SK-N-SH (cell line): ENCODE measurements around the gene MGLL.

Experiments used
- CHD2 ChIP-seq: fragments of 150-350 bp; IDR thresholded peaks from 2 replicates; pipeline ENCODE4 v1.6.1; 2018; ENCODE audit warnings: low read length; ENCODE audit not compliant: partially characterized antibody
- CTCF ChIP-seq: fragments of 200-600 bp; sonication (generic); IDR thresholded peaks from 2 replicates; pipeline ENCODE4 v1.6.1; 2017; ENCODE audit warnings: antibody characterized with exemption, mild to moderate bottlenecking, moderate library complexity
- JUND ChIP-seq: IDR thresholded peaks from 2 replicates; pipeline ENCODE4 v1.4.0; 2012
- MAX ChIP-seq: IDR thresholded peaks from 2 replicates; pipeline ENCODE4 v1.4.0; 2012; ENCODE audit warnings: low read depth
- PBX3 ChIP-seq: IDR thresholded peaks from 2 replicates; pipeline ENCODE4; 2012
- POLR2AphosphoS5 ChIP-seq: IDR thresholded peaks from 2 replicates; pipeline ENCODE4 v1.6.1; 2012; ENCODE audit warnings: low read depth, low read length
- RAD21 ChIP-seq: IDR thresholded peaks from 2 replicates; pipeline ENCODE4 v1.6.1; 2012; ENCODE audit warnings: mild to moderate bottlenecking, low read length
- RCOR1 ChIP-seq: fragments of 150-350 bp; IDR thresholded peaks from 2 replicates; pipeline ENCODE4 v1.6.1; 2017; ENCODE audit warnings: antibody characterized with exemption, low read length
- REST ChIP-seq: IDR thresholded peaks from 2 replicates; pipeline ENCODE4 v1.6.1; 2012; ENCODE audit warnings: mild to moderate bottlenecking, low read depth, low read length, moderate library complexity
- RXRA ChIP-seq: IDR thresholded peaks from 2 replicates; pipeline ENCODE4 v1.4.0; 2012; ENCODE audit warnings: low read depth, mild to moderate bottlenecking, borderline replicate concordance
- TCF12 ChIP-seq: IDR thresholded peaks from 2 replicates; pipeline ENCODE4 v1.4.0; 2012
- USF1 ChIP-seq: IDR thresholded peaks from 2 replicates; pipeline ENCODE4 v1.4.0; 2012; ENCODE audit warnings: low read depth, borderline replicate concordance
- USF2 ChIP-seq: fragments of 150-350 bp; IDR thresholded peaks from 2 replicates; pipeline ENCODE4 v1.6.1; 2017; ENCODE audit warnings: antibody characterized with exemption, low read length, low read depth, borderline replicate concordance

- TF ChIP-seq CTCF (no peak), REST (no peak), JUND (no peak), USF1 (no peak), RCOR1 (no peak), RAD21 (no peak), RXRA (no peak), POLR2AphosphoS5 (no peak), MAX (no peak), PBX3 (no peak), TCF12 (no peak), CHD2 (no peak), USF2 (no peak)
These were observed 103.4 kb downstream of the MGLL start for GRCh38 chr3:127718916-127719290.
